IMR-90 (cell line): Measurements from ENCODE around the gene KXD1. TPM values are rescaled to one million over a fixed set of nuclear protein-coding genes. Genes with fewer than 3 reads are reported as not detected.

ENCODE experiments used
- ATAC-seq: fragments of 200-7000 bp; cut with Tn5 transposase; 2 replicates; pipeline ENCODE4 v1.9.1; 2020; ENCODE audit warnings: low read depth, mild to moderate bottlenecking, moderate library complexity
- BruUV-seq: library from RNA; stranded (reverse); fragments of 400-500 nt; replicated peaks from 2 replicates; lab custom pipeline; 2021; lab: Mats Ljungman, UMichigan
- CTCF ChIA-PET: fragments of 300-600 bp; formaldehyde crosslinking; extraction: SDS; loops from one replicate; lab custom pipeline; 2021; ENCODE audit warnings: antibody characterized with exemption; lab: Yijun Ruan, JAX
- POLR2A ChIA-PET: fragments of 300-600 bp; sonication (Branson Sonifier 250); formaldehyde crosslinking; loops from one replicate; lab custom pipeline; 2022; ENCODE audit warnings: antibody characterized with exemption; ENCODE audit not compliant: unreplicated experiment; lab: Charles Lee
- DNase-seq: peaks from one replicate; pipeline ENCODE4 v3.0.0; 2013
- H2AFZ ChIP-seq: replicated peaks from 2 replicates; pipeline ENCODE3; 2013; ENCODE audit warnings: low read length, mild to moderate bottlenecking; ENCODE audit not compliant: poor library complexity
- H2AK5ac ChIP-seq: 2 replicates; pipeline ENCODE4 v1.6.1; 2013; ENCODE audit warnings: low read depth, low read length, inconsistent platforms
- H2AK9ac ChIP-seq: replicated peaks from 2 replicates; pipeline ENCODE3; 2013; ENCODE audit warnings: mild to moderate bottlenecking, low read depth, low read length, moderate library complexity; ENCODE audit not compliant: poor library complexity
- H2BK120ac ChIP-seq: 2 replicates; pipeline ENCODE4 v1.6.1; 2013; ENCODE audit warnings: low read depth, low read length, inconsistent platforms
- H2BK15ac ChIP-seq: 3 replicates; pipeline ENCODE4 v1.6.1; 2013; ENCODE audit warnings: low read depth, low read length, inconsistent platforms
- H2BK20ac ChIP-seq: 2 replicates; pipeline ENCODE4 v1.6.1; 2013; ENCODE audit warnings: low read depth, mild to moderate bottlenecking, inconsistent platforms, low read length, moderate library complexity
- H2BK5ac ChIP-seq: 2 replicates; pipeline ENCODE4 v1.6.1; 2013; ENCODE audit warnings: mild to moderate bottlenecking, low read depth, low read length, inconsistent platforms; ENCODE audit not compliant: poor library complexity, severe bottlenecking
- H3K14ac ChIP-seq: replicated peaks from 2 replicates; pipeline ENCODE4 v1.6.1; 2013; ENCODE audit warnings: low read depth, low read length, inconsistent platforms
- H3K18ac ChIP-seq: 2 replicates; pipeline ENCODE4 v1.6.1; 2013; ENCODE audit warnings: low read depth, low read length, control low read depth
- H3K23ac ChIP-seq: 2 replicates; pipeline ENCODE4 v1.6.1; 2013; ENCODE audit warnings: low read depth, low read length, inconsistent platforms
- H3K27ac ChIP-seq: 2 replicates; pipeline ENCODE4 v1.5.1; 2013; ENCODE audit warnings: mild to moderate bottlenecking, control low read depth, low read length; ENCODE audit not compliant: insufficient read depth
- H3K27me3 ChIP-seq: 2 replicates; pipeline ENCODE4 v1.6.1; 2013; ENCODE audit warnings: low read length; ENCODE audit not compliant: control insufficient read depth, insufficient read depth
- H3K36me3 ChIP-seq: 2 replicates; pipeline ENCODE4 v1.6.1; 2013; ENCODE audit warnings: low read length, mixed read lengths; ENCODE audit not compliant: control insufficient read depth, insufficient read depth
- H3K4ac ChIP-seq: 2 replicates; pipeline ENCODE4 v1.6.1; 2013; ENCODE audit warnings: low read depth, low read length, inconsistent platforms
- H3K4me1 ChIP-seq: 2 replicates; pipeline ENCODE4 v1.6.1; 2013; ENCODE audit warnings: low read length, mixed read lengths; ENCODE audit not compliant: control insufficient read depth, insufficient read depth
- H3K4me2 ChIP-seq: 2 replicates; pipeline ENCODE4 v1.6.1; 2013; ENCODE audit warnings: low read depth, mild to moderate bottlenecking, control low read depth, low read length, moderate library complexity
- H3K4me3 ChIP-seq: 2 replicates; pipeline ENCODE4 v1.5.1; 2013; ENCODE audit warnings: low read depth, mild to moderate bottlenecking, control low read depth, low read length, moderate library complexity; ENCODE audit not compliant: insufficient read depth
- H3K56ac ChIP-seq: 2 replicates; pipeline ENCODE4 v1.6.1; 2013; ENCODE audit warnings: low read length, inconsistent platforms; ENCODE audit not compliant: insufficient read depth; ENCODE audit errors: extremely low read depth
- H3K79me1 ChIP-seq, 2 experiments: 2 replicates each; pipeline ENCODE4 v1.6.1; 2013; ENCODE audit warnings: low read length in 2 of 2, inconsistent platforms in 1 of 2, low read depth in 1 of 2
- H3K9ac ChIP-seq: 2 replicates; pipeline ENCODE4 v1.6.1; 2013; ENCODE audit warnings: low read depth, low read length, control low read depth
- H3K9me1 ChIP-seq: 2 replicates; pipeline ENCODE4 v1.6.1; 2013; ENCODE audit warnings: low read length, inconsistent platforms; ENCODE audit not compliant: insufficient read depth
- H3K9me3 ChIP-seq: 2 replicates; pipeline ENCODE4 v1.6.1; 2013; ENCODE audit warnings: low read length; ENCODE audit not compliant: control insufficient read depth, insufficient read depth
- H4K20me1 ChIP-seq: 2 replicates; pipeline ENCODE4 v1.6.1; 2013; ENCODE audit warnings: low read length, inconsistent platforms; ENCODE audit not compliant: insufficient read depth
- H4K5ac ChIP-seq: 2 replicates; pipeline ENCODE4 v1.6.1; 2013; ENCODE audit warnings: mild to moderate bottlenecking, low read depth, low read length, control low read depth
- H4K8ac ChIP-seq, 2 experiments: 2 replicates each; pipeline ENCODE4 v1.6.1; 2013; ENCODE audit warnings: low read depth in 2 of 2, low read length in 2 of 2, control low read depth in 1 of 2, inconsistent platforms in 1 of 2
- H4K91ac ChIP-seq: 2 replicates; pipeline ENCODE4 v1.6.1; 2013; ENCODE audit warnings: low read depth, low read length, inconsistent platforms; ENCODE audit not compliant: insufficient read depth
- BHLHE40 ChIP-seq: fragments of 150-350 bp; IDR thresholded peaks from 2 replicates; pipeline ENCODE4 v1.6.1; 2016; ENCODE audit warnings: mild to moderate bottlenecking, low read depth, low read length
- CEBPB ChIP-seq: IDR thresholded peaks from 2 replicates; pipeline ENCODE4 v1.6.1; 2012; ENCODE audit warnings: low read depth, low read length, improper control_type of control experiment
- CHD1 ChIP-seq: IDR thresholded peaks from 2 replicates; pipeline ENCODE4 v1.6.1; 2012; ENCODE audit warnings: low read depth, low read length, improper control_type of control experiment
- CTCF ChIP-seq: conservative IDR thresholded peaks from 2 replicates; pipeline ENCODE4 v1.5.1; 2012; ENCODE audit warnings: mild to moderate bottlenecking, low read depth, low read length, improper control_type of control experiment
- ELK1 ChIP-seq: fragments of 150-350 bp; IDR thresholded peaks from 2 replicates; pipeline ENCODE4 v1.6.1; 2016; ENCODE audit warnings: low read depth, mild to moderate bottlenecking, low read length, moderate library complexity, borderline replicate concordance
- FOS ChIP-seq: fragments of 150-350 bp; IDR thresholded peaks from 2 replicates; pipeline ENCODE4 v1.6.1; 2016; ENCODE audit warnings: low read depth, low read length
- MAFK ChIP-seq: IDR thresholded peaks from 2 replicates; pipeline ENCODE4 v1.6.1; 2012; ENCODE audit warnings: low read depth, low read length, improper control_type of control experiment
- MAZ ChIP-seq: IDR thresholded peaks from 2 replicates; pipeline ENCODE4 v1.6.1; 2012; ENCODE audit warnings: low read depth, mild to moderate bottlenecking, low read length, improper control_type of control experiment, moderate library complexity, borderline replicate concordance
- MXI1 ChIP-seq: IDR thresholded peaks from 2 replicates; pipeline ENCODE4 v1.6.1; 2012; ENCODE audit warnings: low read depth, mild to moderate bottlenecking, low read length, moderate library complexity, borderline replicate concordance
- NFE2L2 ChIP-seq: fragments of 150-350 bp; IDR thresholded peaks from 2 replicates; pipeline ENCODE4 v1.6.1; 2016; ENCODE audit warnings: low read depth, mild to moderate bottlenecking, low read length
- POLR2A ChIP-seq: IDR thresholded peaks from 2 replicates; pipeline ENCODE4 v1.6.1; 2012; ENCODE audit warnings: mild to moderate bottlenecking, low read depth, low read length
- RAD21 ChIP-seq: IDR thresholded peaks from 2 replicates; pipeline ENCODE4 v1.6.1; 2012; ENCODE audit warnings: low read length, improper control_type of control experiment
- RCOR1 ChIP-seq: IDR thresholded peaks from 2 replicates; pipeline ENCODE4 v1.6.1; 2012; ENCODE audit warnings: mild to moderate bottlenecking, low read length, improper control_type of control experiment; ENCODE audit not compliant: insufficient replicate concordance
- RFX5 ChIP-seq: IDR thresholded peaks from 2 replicates; pipeline ENCODE4 v1.8.0; 2012; ENCODE audit warnings: low read depth, mild to moderate bottlenecking, low read length, moderate library complexity
- SMC3 ChIP-seq: fragments of 150-350 bp; IDR thresholded peaks from 2 replicates; pipeline ENCODE4 v1.6.1; 2016; ENCODE audit warnings: low read depth, mild to moderate bottlenecking, antibody characterized with exemption, low read length, moderate library complexity
- USF2 ChIP-seq: fragments of 150-350 bp; IDR thresholded peaks from 2 replicates; pipeline ENCODE4 v1.6.1; 2017; ENCODE audit warnings: mild to moderate bottlenecking, antibody characterized with exemption, low read length, low read depth
- WGBS, 2 experiments: methylation state at CpG; one replicate each; pipeline versions ENCODE4 v1.1.5 to v1.1.7; 2013; ENCODE audit warnings: missing lambda C conversion rate in 2 of 2; ENCODE audit not compliant: insufficient read length in 1 of 2; ENCODE audit errors: extremely low coverage in 2 of 2; 5-methylcytosine and 5-hydroxymethylcytosine counted together
- dilution Hi-C: fragments of 300-500 bp; cut with HindIII; formaldehyde crosslinking; loops from one replicate; pipeline ENCODE4 v1.14.3; 2018; ENCODE audit warnings: low sequenced_read_pairs; ENCODE audit not compliant: unreplicated experiment
- in situ Hi-C: fragments of 300-500 bp; cut with MboI; formaldehyde crosslinking; loops from 3 replicates; pipeline ENCODE4 v1.14.3; 2019; ENCODE audit warnings: low sequenced_read_pairs, inconsistent platforms, mixed read lengths
- intact Hi-C: fragments of 100-400 bp; cut with micrococcal nuclease; formaldehyde crosslinking; loops from 2 replicates; pipeline ENCODE4 v1.10.0; 2022
- polyA plus RNA-seq, 3 experiments: library from polyadenylated mRNA; depleted of rRNA; stranded (reverse); fragments of >200 nt; gene quantifications; 2 replicates each; pipeline ENCODE4 v1.2.3, GENCODE V29; 2012; ENCODE audit warnings: low replicate concordance in 1 of 3
- total RNA-seq: library from RNA; depleted of rRNA; stranded (reverse); fragments of >200 nt; gene quantifications from 2 replicates; pipeline ENCODE4 v1.2.3, GENCODE V29; 2012

Gene KXD1
- total and polyA plus RNA-seq, 2 of the 4 experiments (the other 2 are of a cell fraction), result 66.7 to 196 TPM

- H3K23ac ChIP-seq, result no peak overlapping the region
- H3K36me3 ChIP-seq, result peaks cover 40% of the 10 kb centered on the region
- intact Hi-C loops, result no loop called here
- no peak for DNase-seq
- no peak overlapping the region for H4K5ac ChIP-seq
- peaks cover 55% of the 10 kb centered on the region for H4K20me1 ChIP-seq
- H2AK5ac ChIP-seq, result no peak overlapping the region
- no peaks in the 10 kb centered on the region for H3K9me3 ChIP-seq
- no peak overlapping the region for H3K9ac ChIP-seq
- no peak overlapping the region for H2BK120ac ChIP-seq
- ChIA-PET POLR2A (interaction anchor here (0.5 kb wide), 1 partner anchor 18 kb away, joined by 3 read pairs; no protein-coding TSS in a partner anchor), CTCF (interaction anchor here (1.0 kb wide), 1 partner anchor 13 kb away, joined by 3 read pairs; no protein-coding TSS in a partner anchor)
- H3K27me3 ChIP-seq, result no peaks in the 10 kb centered on the region
- H3K18ac ChIP-seq, result no peak overlapping the region
- H3K4me2 ChIP-seq, result no peak overlapping the region
- no peak overlapping the region for H3K4ac ChIP-seq
- H3K4me3 ChIP-seq, result no peak overlapping the region
- H4K91ac ChIP-seq, result no peak overlapping the region
- H3K56ac ChIP-seq, result no peak overlapping the region
- H2BK15ac ChIP-seq, result no peak overlapping the region
- TF ChIP-seq POLR2A (no peak), USF2 (no peak), RAD21 (no peak), NFE2L2 (no peak), CTCF (no peak), CEBPB (no peak), BHLHE40 (no peak), ELK1 (no peak), MAZ (no peak), SMC3 (no peak), RCOR1 (no peak), RFX5 (no peak), MAFK (no peak), MXI1 (no peak), CHD1 (no peak), FOS (no peak)
- no peak overlapping the region for H2BK20ac ChIP-seq
- H3K79me1 ChIP-seq, result peaks cover 18 to 41% of the 10 kb centered on the region in 2 experiments; a peak in 3 of 4 replicates
- H3K14ac ChIP-seq, result no peak overlapping the region
- no TSS peak for BruUV-seq
- WGBS, 2 experiments, result 100% methylated on average over 1 of the region's 8 CpGs; no CpG with 5 or more reads in 1 of the 2 experiments
- H2BK5ac ChIP-seq, result no peak overlapping the region
- no peak overlapping the region for H2AFZ ChIP-seq
- ATAC-seq, result no peak
- no peak overlapping the region for H2AK9ac ChIP-seq
- H3K4me1 ChIP-seq, result peaks cover 10% of the 10 kb centered on the region
- H3K27ac ChIP-seq, result no peak overlapping the region
- in situ Hi-C loops, result loop anchor here (10.0 kb wide), 1 partner anchor 122 kb away; no protein-coding TSS in a partner anchor
- H3K9me1 ChIP-seq, result peaks cover 11% of the 10 kb centered on the region
- dilution Hi-C loops, result no loop called here
- no peak overlapping the region for H4K8ac ChIP-seq
These were observed 18.7 kb downstream of the KXD1 start for GRCh38 chr19:18576383-18576782.
